HG03039 (cell line): ENCODE measurements around the gene SELENOS.
A peak's percentile ranks its signal among the peaks of the same experiment; 100 is the strongest.

Source experiments
- ATAC-seq: cut with Tn5 transposase; IDR thresholded peaks from one replicate; pipeline ENCODE4 v1.9.1; 2021; ENCODE audit warnings: mild to moderate bottlenecking, moderate library complexity; ENCODE audit not compliant: unreplicated experiment

Gene SELENOS, protein sequence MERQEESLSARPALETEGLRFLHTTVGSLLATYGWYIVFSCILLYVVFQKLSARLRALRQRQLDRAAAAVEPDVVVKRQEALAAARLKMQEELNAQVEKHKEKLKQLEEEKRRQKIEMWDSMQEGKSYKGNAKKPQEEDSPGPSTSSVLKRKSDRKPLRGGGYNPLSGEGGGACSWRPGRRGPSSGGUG

GRCh38 chr15:101277038-101277822 is at the start of gene SELENOS:
SELENOS (minus strand) TSS chr15:101277485; CDS start chr15:101277417, 68 bp downstream.
- ATAC-seq = peak; percentile 84

DNA sequence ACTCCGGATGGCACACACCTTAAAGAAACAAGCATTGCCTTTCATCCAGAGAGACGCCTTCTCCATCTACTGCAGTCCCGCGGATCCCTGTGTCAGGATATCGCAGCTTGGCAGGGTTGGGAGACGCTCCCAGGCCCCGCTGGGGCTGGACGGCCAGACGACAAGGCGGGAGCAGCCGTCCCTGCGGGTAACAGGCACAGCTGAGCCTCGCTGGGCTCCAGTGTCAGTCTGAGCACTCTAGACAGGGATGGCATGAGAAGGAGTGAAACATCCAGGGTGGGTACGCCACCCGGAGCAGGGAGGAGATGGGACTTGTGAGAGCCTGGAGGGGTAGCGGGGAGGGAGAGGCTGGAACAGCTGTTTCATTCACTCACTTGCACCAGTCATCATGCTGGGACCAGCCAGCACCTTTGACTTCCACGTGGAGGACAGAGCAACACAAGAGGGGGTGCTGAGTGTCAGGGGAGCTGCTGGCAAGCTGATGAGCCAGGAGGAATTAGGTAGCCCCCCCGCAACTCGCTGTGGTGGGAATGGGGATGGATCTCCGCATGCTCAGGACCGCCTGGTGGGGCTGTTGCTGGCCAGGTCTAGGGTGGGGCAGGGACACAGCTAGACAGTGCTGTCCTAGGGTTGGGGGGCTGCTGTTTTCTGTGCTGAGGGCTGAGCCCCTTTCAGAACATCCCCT is 49.3 kb upstream of the SELENOS start:
- ATAC-seq = no peak

GRCh38 chr15:101326026-101326315 is 48.7 kb upstream of the SELENOS start:
- no peak for ATAC-seq

- ATAC-seq = no peak
Measured at GRCh38 chr15:101325263-101326025, 48.2 kb upstream of the SELENOS start.

DNA sequence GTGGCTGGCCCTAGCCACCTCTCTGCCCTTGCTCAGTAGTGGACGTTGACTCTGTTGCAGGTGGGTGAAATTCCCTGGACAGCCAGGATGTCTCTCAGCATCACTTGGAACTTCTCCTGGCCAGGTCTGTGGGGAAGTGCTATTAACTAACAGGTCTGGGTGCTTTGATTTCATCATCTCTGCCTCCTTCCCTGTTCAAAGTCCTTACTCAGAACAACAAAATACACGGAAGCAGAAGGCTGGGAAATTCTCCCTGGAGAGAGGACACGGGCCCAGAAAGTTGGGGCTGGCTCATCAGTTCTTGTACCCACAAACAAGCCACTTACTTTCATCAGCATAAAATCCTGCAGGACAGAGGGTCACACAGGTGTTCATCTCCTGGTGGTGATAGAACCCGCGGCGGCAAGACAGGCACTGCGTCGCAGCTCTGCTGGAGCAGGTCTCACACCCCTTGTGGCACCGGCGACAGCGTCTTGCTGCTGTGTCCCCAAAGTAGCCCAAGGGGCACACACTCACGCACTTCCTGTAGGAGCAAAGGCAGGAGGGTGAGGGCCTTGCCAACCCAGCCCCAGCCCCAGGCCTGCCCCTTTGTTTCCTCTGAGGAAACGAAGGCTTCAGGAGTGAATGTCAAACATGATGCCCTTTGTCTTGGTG is 47.4 kb upstream of the SELENOS start:
- ATAC-seq = no peak

- no peak for ATAC-seq
Measured at GRCh38 chr15:101323793-101324523, 46.7 kb upstream of the SELENOS start.

DNA sequence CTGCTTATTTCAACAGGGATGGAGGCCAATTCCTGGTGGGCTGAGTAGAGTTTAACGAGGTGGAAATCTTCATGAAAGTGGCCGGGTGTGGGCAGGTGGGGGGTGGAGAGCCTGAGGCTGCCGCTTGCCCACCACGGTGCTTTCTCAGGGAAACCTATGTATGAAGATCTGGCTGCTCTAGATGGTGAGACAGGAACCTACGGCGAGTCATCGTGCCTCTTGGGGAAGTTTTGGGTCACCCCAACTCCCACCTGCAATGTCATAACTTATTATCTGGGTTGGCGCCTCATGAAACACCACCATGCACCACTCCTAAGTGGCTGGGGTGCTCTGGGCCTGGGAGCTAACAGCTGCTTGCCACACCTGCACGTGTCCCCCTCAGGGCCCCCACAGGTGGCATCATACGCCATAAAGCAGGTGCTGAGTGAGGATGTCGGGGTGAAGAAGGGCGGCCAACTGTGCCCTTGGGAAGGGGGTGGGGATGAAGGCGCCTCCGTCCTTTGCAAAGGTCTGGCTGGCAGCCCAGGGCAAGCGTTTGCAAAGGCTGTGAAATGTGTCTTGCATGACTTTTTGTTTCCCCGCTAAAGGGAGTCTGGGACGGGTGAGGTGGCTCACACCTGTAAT is 45.7 kb upstream of the SELENOS start:
- no peak for ATAC-seq

- ATAC-seq = no peak
Measured at GRCh38 chr15:101322016-101322695, 44.9 kb upstream of the SELENOS start.

DNA sequence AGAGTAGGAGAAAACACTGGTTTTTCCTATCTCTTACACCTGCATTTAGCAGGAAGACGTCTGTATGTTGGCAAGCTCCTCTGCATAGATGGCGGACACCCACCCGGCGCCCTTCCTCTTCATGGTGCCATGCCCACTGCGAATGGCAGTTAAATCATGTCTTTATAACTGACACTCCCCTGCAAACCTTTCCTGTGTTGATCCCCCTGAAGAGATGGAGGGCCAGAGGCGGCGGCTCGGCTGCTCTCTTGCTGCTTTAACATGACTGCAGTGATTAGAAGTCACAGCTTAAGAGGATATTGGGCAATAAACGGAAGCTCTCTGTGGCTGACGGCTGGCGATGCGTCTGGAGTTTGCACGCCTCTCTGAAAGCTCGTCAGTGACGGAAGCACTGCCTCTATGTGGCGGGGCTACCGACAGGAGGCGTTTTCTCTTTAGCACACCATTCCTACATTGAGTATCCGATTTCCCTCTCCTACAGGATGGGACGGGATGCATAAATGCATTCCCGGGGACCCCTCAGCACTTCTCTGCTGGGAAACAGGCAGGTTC is 43.3 kb upstream of the SELENOS start:
- peak; percentile 51 for ATAC-seq

- no peak for ATAC-seq
Measured at GRCh38 chr15:101318839-101319238, 41.6 kb upstream of the SELENOS start.

- no peak for ATAC-seq
Measured at GRCh38 chr15:101318147-101318819, 41.0 kb upstream of the SELENOS start.

DNA sequence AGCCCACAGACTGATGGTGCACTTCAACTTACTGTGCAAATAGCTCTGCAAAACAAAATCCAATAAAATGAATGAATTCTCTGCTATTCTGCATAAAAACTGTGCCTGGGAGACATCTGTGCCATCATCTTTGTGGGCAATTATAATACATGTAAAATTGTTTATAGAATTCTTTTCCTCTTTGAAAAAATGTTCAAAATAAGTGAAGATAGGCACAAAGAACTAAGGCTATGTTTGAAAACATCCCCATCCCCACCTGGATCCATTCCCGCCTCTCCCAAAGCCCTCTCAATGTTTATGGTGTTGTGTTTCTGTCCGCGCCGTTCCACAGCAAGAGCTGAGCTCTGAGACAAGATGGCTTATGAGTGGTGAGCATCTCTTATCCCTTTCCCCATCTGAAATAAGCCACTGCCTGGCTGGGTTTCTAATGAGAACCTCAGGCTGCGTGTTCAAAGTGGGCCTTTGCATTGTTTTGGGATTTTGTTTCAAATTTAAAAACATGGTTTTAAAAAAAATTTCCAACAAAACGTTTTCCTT is 40.1 kb upstream of the SELENOS start:
- no peak for ATAC-seq

- ATAC-seq = no peak
Measured at GRCh38 chr15:101316529-101316928, 39.2 kb upstream of the SELENOS start.

- no peak for ATAC-seq
Measured at GRCh38 chr15:101315736-101316135, 38.5 kb upstream of the SELENOS start.

GRCh38 chr15:101314336-101315125 is 37.2 kb upstream of the SELENOS start:
- no peak for ATAC-seq

- no peak for ATAC-seq
Measured at GRCh38 chr15:101313041-101313761, 35.9 kb upstream of the SELENOS start.

DNA sequence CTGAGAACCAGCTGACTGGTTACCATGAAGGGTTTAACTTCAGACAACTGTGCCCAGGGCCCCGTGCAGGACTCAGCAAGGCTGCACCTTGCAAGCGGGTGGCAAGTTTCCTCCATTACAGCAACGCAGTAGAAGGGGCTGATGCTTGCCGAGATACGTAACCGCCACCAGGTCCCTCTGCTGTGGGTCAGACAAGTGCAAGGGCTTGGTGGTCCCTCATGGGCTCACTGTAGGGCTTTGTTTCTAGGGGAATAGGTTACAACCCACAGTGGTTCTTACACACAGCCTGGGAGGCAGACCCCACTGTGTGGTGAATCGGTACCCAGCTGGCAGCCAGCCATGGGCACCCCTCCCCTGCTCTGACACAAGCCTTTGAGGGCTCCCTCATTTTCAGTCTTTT is 33.2 kb upstream of the SELENOS start:
- no peak for ATAC-seq
